Globus pallidus (tissue), 1 donor: ENCODE results near the gene VCL.

Experiments used
- DNase-seq: peaks from one replicate; pipeline ENCODE4 v3.0.0-alpha.2; 2015; ENCODE audit warnings: low spot score

Gene VCL

GRCh38 chr10:74077416-74077815, 79.5 kb downstream of the VCL start:
- DNase-seq, result no peak

- DNase-seq, result no peak
Measured at GRCh38 chr10:74078037-74078436, 80.1 kb downstream of the VCL start.

- DNase-seq, result no peak
Measured at GRCh38 chr10:74079028-74079935, 81.4 kb downstream of the VCL start.

- no peak for DNase-seq
Measured at GRCh38 chr10:74079936-74080590, 82.1 kb downstream of the VCL start.

- peak; percentile 42 for DNase-seq
Measured at GRCh38 chr10:74081192-74081803, 83.4 kb downstream of the VCL start.

GRCh38 chr10:74081941-74082718, 84.2 kb downstream of the VCL start:
- DNase-seq, result no peak

- DNase-seq, result no peak
Measured at GRCh38 chr10:74083304-74083703, 85.4 kb downstream of the VCL start.

- DNase-seq, result no peak
Measured at GRCh38 chr10:74084955-74085354, 87.0 kb downstream of the VCL start.

GRCh38 chr10:74086317-74086716, 88.4 kb downstream of the VCL start:
- no peak for DNase-seq

- DNase-seq, result no peak
Measured at GRCh38 chr10:74088722-74089121, 90.8 kb downstream of the VCL start.

GRCh38 chr10:74092372-74092771, 94.5 kb downstream of the VCL start:
- DNase-seq, result no peak

- DNase-seq, result no peak
Measured at GRCh38 chr10:74093530-74094164, 95.7 kb downstream of the VCL start.

GRCh38 chr10:74094231-74094630, 96.3 kb downstream of the VCL start:
- no peak for DNase-seq

GRCh38 chr10:74096777-74097176, 98.9 kb downstream of the VCL start:
- DNase-seq, result no peak

GRCh38 chr10:74097776-74098175, 99.9 kb downstream of the VCL start:
- no peak for DNase-seq

- no peak for DNase-seq
Measured at GRCh38 chr10:74099420-74099819, 101.5 kb downstream of the VCL start.

- DNase-seq, result no peak
Measured at GRCh38 chr10:74099836-74100235, 101.9 kb downstream of the VCL start.

- no peak for DNase-seq
Measured at GRCh38 chr10:74103560-74104258, 105.8 kb downstream of the VCL start.

GRCh38 chr10:74104480-74104879, 106.6 kb downstream of the VCL start:
- DNase-seq, result no peak

- no peak for DNase-seq
Measured at GRCh38 chr10:74104996-74105395, 107.1 kb downstream of the VCL start.

- no peak for DNase-seq
Measured at GRCh38 chr10:74107391-74107790, 109.5 kb downstream of the VCL start.
